IMR-90 (cell line): ENCODE data around the gene ABHD12.

Source experiments
- BHLHE40 ChIP-seq: fragments of 150-350 bp; IDR thresholded peaks from 2 replicates; pipeline ENCODE4 v1.6.1; 2016; ENCODE audit warnings: mild to moderate bottlenecking, low read depth, low read length
- CEBPB ChIP-seq: IDR thresholded peaks from 2 replicates; pipeline ENCODE4 v1.6.1; 2012; ENCODE audit warnings: low read depth, low read length, improper control_type of control experiment
- CHD1 ChIP-seq: IDR thresholded peaks from 2 replicates; pipeline ENCODE4 v1.6.1; 2012; ENCODE audit warnings: low read depth, low read length, improper control_type of control experiment
- MAFK ChIP-seq: IDR thresholded peaks from 2 replicates; pipeline ENCODE4 v1.6.1; 2012; ENCODE audit warnings: low read depth, low read length, improper control_type of control experiment
- MXI1 ChIP-seq: IDR thresholded peaks from 2 replicates; pipeline ENCODE4 v1.6.1; 2012; ENCODE audit warnings: low read depth, mild to moderate bottlenecking, low read length, moderate library complexity, borderline replicate concordance
- POLR2A ChIP-seq: IDR thresholded peaks from 2 replicates; pipeline ENCODE4 v1.6.1; 2012; ENCODE audit warnings: mild to moderate bottlenecking, low read depth, low read length
- RAD21 ChIP-seq: IDR thresholded peaks from 2 replicates; pipeline ENCODE4 v1.6.1; 2012; ENCODE audit warnings: low read length, improper control_type of control experiment
- RCOR1 ChIP-seq: IDR thresholded peaks from 2 replicates; pipeline ENCODE4 v1.6.1; 2012; ENCODE audit warnings: mild to moderate bottlenecking, low read length, improper control_type of control experiment; ENCODE audit not compliant: insufficient replicate concordance
- RFX5 ChIP-seq: IDR thresholded peaks from 2 replicates; pipeline ENCODE4 v1.8.0; 2012; ENCODE audit warnings: low read depth, mild to moderate bottlenecking, low read length, moderate library complexity
- TF ChIP-seq, protein P1 (sequence below): conservative IDR thresholded peaks from 2 replicates; pipeline ENCODE4 v1.5.1; 2012; ENCODE audit warnings: mild to moderate bottlenecking, low read depth, low read length, improper control_type of control experiment

DNA sequence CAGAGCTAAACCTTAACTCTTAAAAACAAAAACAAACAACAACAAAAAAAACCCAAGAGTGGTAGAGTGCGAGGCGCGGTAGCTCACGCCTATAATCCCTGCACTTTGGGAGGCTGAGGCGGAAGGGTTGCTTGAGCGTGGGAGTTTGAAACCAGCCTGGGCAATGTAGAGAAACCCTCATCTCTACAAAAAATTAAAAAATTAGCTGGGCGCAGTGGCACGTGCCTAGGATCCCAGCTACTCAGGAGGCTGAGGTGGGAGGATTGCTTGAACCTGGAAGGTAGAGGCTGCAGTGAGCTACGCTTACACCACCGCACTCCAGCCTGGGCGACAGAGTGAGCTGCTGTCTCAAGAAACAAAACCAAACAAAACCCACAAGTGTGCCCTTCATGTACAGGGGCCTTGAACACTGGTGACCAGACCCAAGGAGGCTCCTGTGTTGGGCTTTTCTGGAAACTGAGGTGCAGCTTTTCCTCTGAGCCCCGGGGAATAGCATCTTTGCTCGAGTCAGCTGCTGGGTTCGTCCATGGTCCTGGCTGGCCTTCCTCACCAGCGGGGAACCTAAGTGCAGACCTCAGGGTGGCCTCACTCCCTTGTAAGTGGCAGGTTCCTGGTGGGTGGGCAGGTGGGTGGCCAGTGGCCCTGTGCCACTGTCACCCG is 102.9 kb downstream of the ABHD12 start:
- TF ChIP-seq CHD1 = no peak
- TF ChIP-seq, protein P1, sequence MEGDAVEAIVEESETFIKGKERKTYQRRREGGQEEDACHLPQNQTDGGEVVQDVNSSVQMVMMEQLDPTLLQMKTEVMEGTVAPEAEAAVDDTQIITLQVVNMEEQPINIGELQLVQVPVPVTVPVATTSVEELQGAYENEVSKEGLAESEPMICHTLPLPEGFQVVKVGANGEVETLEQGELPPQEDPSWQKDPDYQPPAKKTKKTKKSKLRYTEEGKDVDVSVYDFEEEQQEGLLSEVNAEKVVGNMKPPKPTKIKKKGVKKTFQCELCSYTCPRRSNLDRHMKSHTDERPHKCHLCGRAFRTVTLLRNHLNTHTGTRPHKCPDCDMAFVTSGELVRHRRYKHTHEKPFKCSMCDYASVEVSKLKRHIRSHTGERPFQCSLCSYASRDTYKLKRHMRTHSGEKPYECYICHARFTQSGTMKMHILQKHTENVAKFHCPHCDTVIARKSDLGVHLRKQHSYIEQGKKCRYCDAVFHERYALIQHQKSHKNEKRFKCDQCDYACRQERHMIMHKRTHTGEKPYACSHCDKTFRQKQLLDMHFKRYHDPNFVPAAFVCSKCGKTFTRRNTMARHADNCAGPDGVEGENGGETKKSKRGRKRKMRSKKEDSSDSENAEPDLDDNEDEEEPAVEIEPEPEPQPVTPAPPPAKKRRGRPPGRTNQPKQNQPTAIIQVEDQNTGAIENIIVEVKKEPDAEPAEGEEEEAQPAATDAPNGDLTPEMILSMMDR = no peak
- TF ChIP-seq POLR2A = no peak
- no peak for TF ChIP-seq RFX5
- no peak for TF ChIP-seq RAD21
- TF ChIP-seq RCOR1 = no peak
- TF ChIP-seq CEBPB = no peak
- no peak for TF ChIP-seq MAFK
- no peak for TF ChIP-seq BHLHE40
- no peak for TF ChIP-seq MXI1
